ENCODE results near the gene COX6B1. TPM values are rescaled to one million over a fixed set of nuclear protein-coding genes. Genes with fewer than 3 reads are reported as not detected.

Gene COX6B1
- total RNA-seq, 1 donor from 2014 or later, result 217 TPM

- TF ChIP-seq CTCF (IDR thresholded peaks at IDR 0.05; ENCODE audit: insufficient read depth, low read length, severe bottlenecking), result no peak
- FAIRE-seq (no peak), DNase-seq (ENCODE audit: low read depth) (no peak)
- H3K27me3 ChIP-seq (ENCODE audit: control insufficient read depth, insufficient read depth, low read length), result no peaks in the 10 kb centered on the region
- no peak overlapping the region for H3K4me3 ChIP-seq (ENCODE audit: low read depth, low read length)
- H3K36me3 ChIP-seq (ENCODE audit: control insufficient read depth, insufficient read depth, low read length), result peaks cover 4% of the 10 kb centered on the region
These were observed 29.3 kb upstream of the COX6B1 start for GRCh38 chr19:35618857-35619256.

- Histone ChIP-seq H3K36me3 (ENCODE audit: control insufficient read depth, insufficient read depth, low read length) (peaks cover 4% of the 10 kb centered on the region), H3K4me3 (ENCODE audit: low read depth, low read length) (no peak overlapping the region), H3K27me3 (ENCODE audit: control insufficient read depth, insufficient read depth, low read length) (no peaks in the 10 kb centered on the region)
- DNase-seq (ENCODE audit: low read depth), result no peak
- TF ChIP-seq CTCF (IDR thresholded peaks at IDR 0.05; ENCODE audit: insufficient read depth, low read length, severe bottlenecking), result no peak
- no peak for FAIRE-seq
These were observed 28.7 kb upstream of the COX6B1 start for GRCh38 chr19:35619290-35619923.

GRCh38 chr19:35620001-35620400, 28.1 kb upstream of the COX6B1 start:
- no peaks in the 10 kb centered on the region for H3K27me3 ChIP-seq (ENCODE audit: control insufficient read depth, insufficient read depth, low read length)
- FAIRE-seq (no peak), DNase-seq (ENCODE audit: low read depth) (no peak)
- TF ChIP-seq CTCF (IDR thresholded peaks at IDR 0.05; ENCODE audit: insufficient read depth, low read length, severe bottlenecking), result no peak
- H3K36me3 ChIP-seq (ENCODE audit: control insufficient read depth, insufficient read depth, low read length), result peaks cover 4% of the 10 kb centered on the region
- H3K4me3 ChIP-seq (ENCODE audit: low read depth, low read length), result no peak overlapping the region

GRCh38 chr19:35621708-35622107, 26.4 kb upstream of the COX6B1 start:
- Histone ChIP-seq H3K27me3 (ENCODE audit: control insufficient read depth, insufficient read depth, low read length) (no peaks in the 10 kb centered on the region), H3K4me3 (ENCODE audit: low read depth, low read length) (no peak overlapping the region), H3K36me3 (ENCODE audit: control insufficient read depth, insufficient read depth, low read length) (peaks cover 2% of the 10 kb centered on the region)
- no peak for FAIRE-seq
- TF ChIP-seq CTCF (IDR thresholded peaks at IDR 0.05; ENCODE audit: insufficient read depth, low read length, severe bottlenecking), result no peak
- DNase-seq (ENCODE audit: low read depth), result no peak

GRCh38 chr19:35622750-35623149, 25.4 kb upstream of the COX6B1 start:
- FAIRE-seq, result no peak
- no peak overlapping the region for H3K4me3 ChIP-seq (ENCODE audit: low read depth, low read length)
- TF ChIP-seq CTCF (IDR thresholded peaks at IDR 0.05; ENCODE audit: insufficient read depth, low read length, severe bottlenecking), result no peak
- DNase-seq (ENCODE audit: low read depth), result no peak
- no peaks in the 10 kb centered on the region for H3K27me3 ChIP-seq (ENCODE audit: control insufficient read depth, insufficient read depth, low read length)
- H3K36me3 ChIP-seq (ENCODE audit: control insufficient read depth, insufficient read depth, low read length), result peaks cover 2% of the 10 kb centered on the region

All from bronchial epithelial cell (primary cell).